DOHH2 (cell line): ENCODE data around the gene RBM33.

Source experiments
- CTCF ChIP-seq: fragments of 200-600 bp; sonication (generic); IDR thresholded peaks from one replicate; pipeline ENCODE4 v1.5.1; 2014; ENCODE audit warnings: antibody characterized with exemption, mild to moderate bottlenecking, low read depth, low read length; ENCODE audit not compliant: poor library complexity, severe bottlenecking
- EZH2phosphoT487 ChIP-seq: fragments of 200-600 bp; sonication (generic); IDR thresholded peaks from 2 replicates; pipeline ENCODE4 v1.6.1; 2017; ENCODE audit warnings: borderline replicate concordance, mild to moderate bottlenecking, antibody characterized with exemption, low read length, moderate library complexity, mixed read lengths

GRCh38 chr7:155813546-155814315, 169.3 kb downstream of the RBM33 start:
- TF ChIP-seq CTCF, result no peak
- TF ChIP-seq EZH2phosphoT487, result no peak
